ENCODE results near the gene ZNF324B.

DNA sequence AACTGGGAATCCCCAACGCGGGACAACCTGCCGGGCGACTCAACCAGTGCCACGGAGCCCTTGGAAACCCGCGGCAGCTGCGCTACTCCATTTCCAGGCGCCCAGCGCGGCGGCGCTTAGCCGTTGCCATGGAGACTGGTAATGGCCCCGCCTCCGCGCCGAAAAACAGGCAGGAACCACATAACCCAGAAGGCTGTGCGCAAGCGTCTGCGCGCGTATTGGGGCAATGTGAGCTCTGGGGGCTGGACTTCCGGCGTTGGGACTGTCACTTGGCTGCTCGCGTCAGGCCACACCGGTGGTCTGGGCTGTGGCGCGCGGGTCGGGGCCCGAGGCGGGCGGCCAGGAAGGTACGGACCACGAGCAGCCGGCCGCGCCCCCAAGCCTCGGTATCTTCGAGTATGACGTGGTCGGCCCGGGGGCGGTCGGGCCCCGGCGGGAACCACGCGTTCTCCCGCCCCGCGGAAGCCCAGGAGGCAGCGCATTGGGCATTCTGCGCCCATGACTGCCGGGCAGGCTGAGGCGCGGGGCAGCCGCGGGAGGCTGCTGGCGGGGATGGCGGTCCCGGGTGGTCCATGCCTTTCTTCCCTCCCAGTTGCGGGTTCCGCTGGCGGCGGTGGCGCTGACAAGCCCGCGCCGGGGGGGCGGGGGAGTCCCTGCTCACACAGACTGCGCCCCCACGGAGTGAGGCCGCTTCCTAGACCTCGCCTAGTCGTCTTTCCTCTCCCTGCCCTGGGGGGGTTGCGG, at the start of gene ZNF324B:
- TF ChIP-seq RAD21 (IDR thresholded peaks at IDR 0.05; ENCODE audit: low read depth) (no peak), TEAD4 (IDR thresholded peaks at IDR 0.05) (no peak)
- TF ChIP-seq, protein P1, sequence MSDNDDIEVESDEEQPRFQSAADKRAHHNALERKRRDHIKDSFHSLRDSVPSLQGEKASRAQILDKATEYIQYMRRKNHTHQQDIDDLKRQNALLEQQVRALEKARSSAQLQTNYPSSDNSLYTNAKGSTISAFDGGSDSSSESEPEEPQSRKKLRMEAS (IDR thresholded peaks at IDR 0.05), result peak; percentile 68
